Osteoblast (primary cell): Measurements from ENCODE around the gene CFAP107. TPM values are rescaled to one million over a fixed set of nuclear protein-coding genes. Genes with fewer than 3 reads are reported as not detected.

Experiments
- DNase-seq: peaks from one replicate; pipeline ENCODE4 v3.0.0; 2011; ENCODE audit warnings: low spot score, mixed read lengths; ENCODE audit not compliant: insufficient read length; ENCODE audit errors: missing footprints
- H2AFZ ChIP-seq: 2 replicates; pipeline ENCODE4 v1.6.0; 2011; ENCODE audit warnings: mild to moderate bottlenecking, low read length
- H3K27ac ChIP-seq: 2 replicates; pipeline ENCODE4 v1.5.1; 2011; ENCODE audit warnings: mild to moderate bottlenecking, low read depth, low read length, moderate library complexity
- H3K27me3 ChIP-seq: 2 replicates; pipeline ENCODE4 v1.6.0; 2012; ENCODE audit warnings: mild to moderate bottlenecking, control low read depth, inconsistent platforms, low read length, moderate library complexity; ENCODE audit not compliant: insufficient read depth
- H3K36me3 ChIP-seq: 2 replicates; pipeline ENCODE4 v1.5.1; 2011; ENCODE audit warnings: mild to moderate bottlenecking, low read length, control low read depth, moderate library complexity; ENCODE audit not compliant: insufficient read depth
- H3K4me1 ChIP-seq: 2 replicates; pipeline ENCODE4 v1.5.1; 2011; ENCODE audit warnings: mild to moderate bottlenecking, low read length, control low read depth, moderate library complexity; ENCODE audit not compliant: insufficient read depth
- H3K4me2 ChIP-seq: 2 replicates; pipeline ENCODE4 v1.6.0; 2011; ENCODE audit warnings: mild to moderate bottlenecking, low read length; ENCODE audit not compliant: insufficient read depth
- H3K4me3 ChIP-seq: fragments of 200-600 bp; sonication (generic); 3 replicates; pipeline ENCODE4 v1.5.1; 2012; ENCODE audit warnings: mild to moderate bottlenecking, low read length, inconsistent platforms; ENCODE audit not compliant: insufficient read depth
- H3K79me2 ChIP-seq: 2 replicates; pipeline ENCODE4 v1.6.0; 2012; ENCODE audit warnings: mild to moderate bottlenecking, low read length, control low read depth, inconsistent platforms; ENCODE audit not compliant: insufficient read depth
- H3K9me3 ChIP-seq: 2 replicates; pipeline ENCODE4 v1.5.1; 2011; ENCODE audit warnings: low read depth, low read length, control low read depth
- H4K20me1 ChIP-seq: 2 replicates; pipeline ENCODE4 v1.6.0; 2012; ENCODE audit warnings: mild to moderate bottlenecking, low read length, control low read depth; ENCODE audit not compliant: insufficient read depth
- CTCF ChIP-seq: IDR thresholded peaks from 2 replicates; pipeline ENCODE4 v1.5.1; 2011; ENCODE audit warnings: mild to moderate bottlenecking, low read depth, low read length, moderate library complexity; ENCODE audit errors: extremely low read depth
- total RNA-seq: library from RNA; depleted of rRNA; stranded (reverse); fragments of >200 nt; gene quantifications from 2 replicates; pipeline ENCODE4 v1.2.3, GENCODE V29; 2012

The CFAP107 gene
- total RNA-seq, 1 donor: not detected

GRCh38 chr1:12771186-12771585 is 25.2 kb downstream of the CFAP107 start:
- H4K20me1 ChIP-seq: no peaks in the 10 kb centered on the region
- no peaks in the 10 kb centered on the region for H3K4me1 ChIP-seq
- no peak overlapping the region for H3K4me3 ChIP-seq
- no peak overlapping the region for H3K27ac ChIP-seq
- no peaks in the 10 kb centered on the region for H3K79me2 ChIP-seq
- no peak overlapping the region for H3K4me2 ChIP-seq
- TF ChIP-seq CTCF: no peak
- no peaks in the 10 kb centered on the region for H3K9me3 ChIP-seq
- H3K36me3 ChIP-seq: no peaks in the 10 kb centered on the region
- H2AFZ ChIP-seq: no peak overlapping the region
- no peak for DNase-seq
- H3K27me3 ChIP-seq: no peaks in the 10 kb centered on the region

GRCh38 chr1:12772520-12772919 is 26.5 kb downstream of the CFAP107 start:
- no peaks in the 10 kb centered on the region for H3K79me2 ChIP-seq
- no peaks in the 10 kb centered on the region for H3K9me3 ChIP-seq
- H3K27me3 ChIP-seq: no peaks in the 10 kb centered on the region
- H2AFZ ChIP-seq: no peak overlapping the region
- H3K4me1 ChIP-seq: no peaks in the 10 kb centered on the region
- no peak overlapping the region for H3K27ac ChIP-seq
- no peak overlapping the region for H3K4me2 ChIP-seq
- no peaks in the 10 kb centered on the region for H4K20me1 ChIP-seq
- no peaks in the 10 kb centered on the region for H3K36me3 ChIP-seq
- H3K4me3 ChIP-seq: no peak overlapping the region
- DNase-seq: no peak
- no peak for TF ChIP-seq CTCF

- Histone ChIP-seq H3K4me3 (no peak within 1 kb of the TSS), H3K27me3 (no peaks in the 10 kb centered on the region), H3K27ac (no peak within 1 kb of the TSS), H3K9me3 (no peaks in the 10 kb centered on the region), H3K36me3 (no peaks in the 10 kb centered on the region), H3K4me1 (no peaks in the 10 kb centered on the region), H3K4me2 (no peak within 1 kb of the TSS), H3K79me2 (no peaks in the 10 kb centered on the region), H4K20me1 (no peaks in the 10 kb centered on the region), H2AFZ (no peak within 1 kb of the TSS)
- DNase-seq: no peak
- no peak for TF ChIP-seq CTCF
Observed at GRCh38 chr1:12773438-12773837, 27.4 kb downstream of the CFAP107 start, which contains the start of gene PRAMEF12. PRAMEF12 (plus strand) TSS chr1:12773738; CDS start chr1:12774868, 1,130 bp downstream.

GRCh38 chr1:12774801-12775345 is 28.9 kb downstream of the CFAP107 start:
- no peak for TF ChIP-seq CTCF
- no peaks in the 10 kb centered on the region for H3K79me2 ChIP-seq

More at GRCh38 chr1:12774801-12775345, 28.9 kb downstream of the CFAP107 start:
- no peak for DNase-seq
- H3K9me3 ChIP-seq: no peaks in the 10 kb centered on the region
- H3K27ac ChIP-seq: no peak overlapping the region
- no peaks in the 10 kb centered on the region for H3K4me1 ChIP-seq
- H3K27me3 ChIP-seq: no peaks in the 10 kb centered on the region
- no peak overlapping the region for H2AFZ ChIP-seq
- no peak overlapping the region for H3K4me3 ChIP-seq
- H3K36me3 ChIP-seq: no peaks in the 10 kb centered on the region
- H4K20me1 ChIP-seq: no peaks in the 10 kb centered on the region
- H3K4me2 ChIP-seq: no peak overlapping the region
